ENCODE results near the gene C3orf18.

Gene C3orf18

GRCh38 chr3:50534681-50535330 is 32.7 kb downstream of the C3orf18 start:
- H3K27me3 Mint-ChIP-seq (ENCODE audit: low read depth), result peaks cover 59% of the 10 kb centered on the region
- H3K4me3 Mint-ChIP-seq, result no peak overlapping the region
- no peaks in the 10 kb centered on the region for H3K9me3 Mint-ChIP-seq
- no peaks in the 10 kb centered on the region for H3K36me3 Mint-ChIP-seq (ENCODE audit: low read depth)
- no peak overlapping the region for H3K27ac Mint-ChIP-seq
- H3K4me1 Mint-ChIP-seq (ENCODE audit: low read depth), result no peaks in the 10 kb centered on the region

- H3K27me3 Mint-ChIP-seq (ENCODE audit: low read depth), result peaks cover 65% of the 10 kb centered on the region
- no peaks in the 10 kb centered on the region for H3K36me3 Mint-ChIP-seq (ENCODE audit: low read depth)
- no peaks in the 10 kb centered on the region for H3K9me3 Mint-ChIP-seq
- no peaks in the 10 kb centered on the region for H3K4me1 Mint-ChIP-seq (ENCODE audit: low read depth)
- H3K4me3 Mint-ChIP-seq, result no peak overlapping the region
- H3K27ac Mint-ChIP-seq, result no peak overlapping the region
Measured at GRCh38 chr3:50533807-50534461, 33.6 kb downstream of the C3orf18 start.

- Mint-ChIP-seq H3K36me3 (ENCODE audit: low read depth) (no peaks in the 10 kb centered on the region), H3K9me3 (no peaks in the 10 kb centered on the region), H3K4me1 (ENCODE audit: low read depth) (no peaks in the 10 kb centered on the region), H3K4me3 (no peak overlapping the region), H3K27ac (no peak overlapping the region), H3K27me3 (ENCODE audit: low read depth) (peaks cover 65% of the 10 kb centered on the region)
Measured at GRCh38 chr3:50533316-50533715, 34.2 kb downstream of the C3orf18 start.

GRCh38 chr3:50532062-50532705 is 35.4 kb downstream of the C3orf18 start:
- Mint-ChIP-seq H3K27me3 (ENCODE audit: low read depth) (peaks cover 57% of the 10 kb centered on the region), H3K36me3 (ENCODE audit: low read depth) (no peaks in the 10 kb centered on the region), H3K4me1 (ENCODE audit: low read depth) (no peaks in the 10 kb centered on the region), H3K27ac (no peak overlapping the region), H3K9me3 (no peaks in the 10 kb centered on the region), H3K4me3 (no peak overlapping the region)

- H3K4me3 Mint-ChIP-seq, result no peak overlapping the region
- no peaks in the 10 kb centered on the region for H3K4me1 Mint-ChIP-seq (ENCODE audit: low read depth)
- peaks cover 52% of the 10 kb centered on the region for H3K27me3 Mint-ChIP-seq (ENCODE audit: low read depth)
- no peaks in the 10 kb centered on the region for H3K36me3 Mint-ChIP-seq (ENCODE audit: low read depth)
- H3K27ac Mint-ChIP-seq, result no peak overlapping the region
- no peaks in the 10 kb centered on the region for H3K9me3 Mint-ChIP-seq
Measured at GRCh38 chr3:50531201-50531600, 36.3 kb downstream of the C3orf18 start.

GRCh38 chr3:50530001-50530970 is 37.3 kb downstream of the C3orf18 start:
- no peak overlapping the region for H3K4me3 Mint-ChIP-seq
- H3K4me1 Mint-ChIP-seq (ENCODE audit: low read depth), result peaks cover 3% of the 10 kb centered on the region
- no peaks in the 10 kb centered on the region for H3K36me3 Mint-ChIP-seq (ENCODE audit: low read depth)
- H3K9me3 Mint-ChIP-seq, result no peaks in the 10 kb centered on the region
- H3K27me3 Mint-ChIP-seq (ENCODE audit: low read depth), result peaks cover 52% of the 10 kb centered on the region
- H3K27ac Mint-ChIP-seq, result no peak overlapping the region

- Mint-ChIP-seq H3K4me1 (ENCODE audit: low read depth) (peaks cover 3% of the 10 kb centered on the region), H3K27ac (no peak overlapping the region), H3K4me3 (no peak overlapping the region), H3K9me3 (no peaks in the 10 kb centered on the region), H3K27me3 (ENCODE audit: low read depth) (peaks cover 30% of the 10 kb centered on the region), H3K36me3 (ENCODE audit: low read depth) (no peaks in the 10 kb centered on the region)
Measured at GRCh38 chr3:50525987-50526386, 41.6 kb downstream of the C3orf18 start.

GRCh38 chr3:50525191-50525910 is 42.2 kb downstream of the C3orf18 start:
- no peaks in the 10 kb centered on the region for H3K9me3 Mint-ChIP-seq
- H3K27me3 Mint-ChIP-seq (ENCODE audit: low read depth), result peaks cover 26% of the 10 kb centered on the region
- no peaks in the 10 kb centered on the region for H3K36me3 Mint-ChIP-seq (ENCODE audit: low read depth)
- peaks cover 3% of the 10 kb centered on the region for H3K4me1 Mint-ChIP-seq (ENCODE audit: low read depth)
- H3K4me3 Mint-ChIP-seq, result no peak overlapping the region
- H3K27ac Mint-ChIP-seq, result no peak overlapping the region

- no peak overlapping the region for H3K4me3 Mint-ChIP-seq
- H3K9me3 Mint-ChIP-seq, result no peaks in the 10 kb centered on the region
- peaks cover 20% of the 10 kb centered on the region for H3K27me3 Mint-ChIP-seq (ENCODE audit: low read depth)
- no peak overlapping the region for H3K27ac Mint-ChIP-seq
- H3K36me3 Mint-ChIP-seq (ENCODE audit: low read depth), result no peaks in the 10 kb centered on the region
- peaks cover 3% of the 10 kb centered on the region for H3K4me1 Mint-ChIP-seq (ENCODE audit: low read depth)
Measured at GRCh38 chr3:50524746-50525145, 42.8 kb downstream of the C3orf18 start.

- H3K4me3 Mint-ChIP-seq, result no peak overlapping the region
- H3K27ac Mint-ChIP-seq, result no peak overlapping the region
Measured at GRCh38 chr3:50523279-50523811, 44.2 kb downstream of the C3orf18 start.

GRCh38 chr3:50521572-50521971 is 46.0 kb downstream of the C3orf18 start:
- Mint-ChIP-seq H3K9me3 (no peaks in the 10 kb centered on the region), H3K36me3 (ENCODE audit: low read depth) (no peaks in the 10 kb centered on the region), H3K4me3 (no peak overlapping the region), H3K4me1 (ENCODE audit: low read depth) (peaks cover 11% of the 10 kb centered on the region), H3K27me3 (ENCODE audit: low read depth) (peaks cover 20% of the 10 kb centered on the region), H3K27ac (no peak overlapping the region)

More at GRCh38 chr3:50523279-50523811, 44.2 kb downstream of the C3orf18 start:
- H3K4me1 Mint-ChIP-seq (ENCODE audit: low read depth), result peaks cover 11% of the 10 kb centered on the region
- no peaks in the 10 kb centered on the region for H3K9me3 Mint-ChIP-seq
- peaks cover 15% of the 10 kb centered on the region for H3K27me3 Mint-ChIP-seq (ENCODE audit: low read depth)
- H3K36me3 Mint-ChIP-seq (ENCODE audit: low read depth), result no peaks in the 10 kb centered on the region

GRCh38 chr3:50520849-50521248 is 46.7 kb downstream of the C3orf18 start:
- Mint-ChIP-seq H3K36me3 (ENCODE audit: low read depth) (no peaks in the 10 kb centered on the region), H3K27me3 (ENCODE audit: low read depth) (peaks cover 22% of the 10 kb centered on the region), H3K4me1 (ENCODE audit: low read depth) (peaks cover 10% of the 10 kb centered on the region), H3K4me3 (no peak overlapping the region), H3K9me3 (no peaks in the 10 kb centered on the region), H3K27ac (no peak overlapping the region)

GRCh38 chr3:50519471-50520089 is 48.0 kb downstream of the C3orf18 start:
- peaks cover 8% of the 10 kb centered on the region for H3K4me1 Mint-ChIP-seq (ENCODE audit: low read depth)
- no peaks in the 10 kb centered on the region for H3K9me3 Mint-ChIP-seq
- H3K27ac Mint-ChIP-seq, result peak overlapping the region; percentile 8
- H3K27me3 Mint-ChIP-seq (ENCODE audit: low read depth), result peaks cover 27% of the 10 kb centered on the region
- H3K4me3 Mint-ChIP-seq, result no peak overlapping the region
- H3K36me3 Mint-ChIP-seq (ENCODE audit: low read depth), result no peaks in the 10 kb centered on the region

Data from T-helper 1 cell treated with Interleukin-12 subunit alpha and Interleukin-12 subunit beta and Interleukin-4 antibody, amounts not matched to agents 30 μg/mL and 1 μg/mL, for 36 hours (primary cell).